ENCODE results near the gene ZNF491.
"Not testable (repeated sequence)": the region's sequence is repeated elsewhere in the genome, so short reads cannot be mapped to it uniquely, and the experiment has no call there.

The ZNF491 gene

DNA sequence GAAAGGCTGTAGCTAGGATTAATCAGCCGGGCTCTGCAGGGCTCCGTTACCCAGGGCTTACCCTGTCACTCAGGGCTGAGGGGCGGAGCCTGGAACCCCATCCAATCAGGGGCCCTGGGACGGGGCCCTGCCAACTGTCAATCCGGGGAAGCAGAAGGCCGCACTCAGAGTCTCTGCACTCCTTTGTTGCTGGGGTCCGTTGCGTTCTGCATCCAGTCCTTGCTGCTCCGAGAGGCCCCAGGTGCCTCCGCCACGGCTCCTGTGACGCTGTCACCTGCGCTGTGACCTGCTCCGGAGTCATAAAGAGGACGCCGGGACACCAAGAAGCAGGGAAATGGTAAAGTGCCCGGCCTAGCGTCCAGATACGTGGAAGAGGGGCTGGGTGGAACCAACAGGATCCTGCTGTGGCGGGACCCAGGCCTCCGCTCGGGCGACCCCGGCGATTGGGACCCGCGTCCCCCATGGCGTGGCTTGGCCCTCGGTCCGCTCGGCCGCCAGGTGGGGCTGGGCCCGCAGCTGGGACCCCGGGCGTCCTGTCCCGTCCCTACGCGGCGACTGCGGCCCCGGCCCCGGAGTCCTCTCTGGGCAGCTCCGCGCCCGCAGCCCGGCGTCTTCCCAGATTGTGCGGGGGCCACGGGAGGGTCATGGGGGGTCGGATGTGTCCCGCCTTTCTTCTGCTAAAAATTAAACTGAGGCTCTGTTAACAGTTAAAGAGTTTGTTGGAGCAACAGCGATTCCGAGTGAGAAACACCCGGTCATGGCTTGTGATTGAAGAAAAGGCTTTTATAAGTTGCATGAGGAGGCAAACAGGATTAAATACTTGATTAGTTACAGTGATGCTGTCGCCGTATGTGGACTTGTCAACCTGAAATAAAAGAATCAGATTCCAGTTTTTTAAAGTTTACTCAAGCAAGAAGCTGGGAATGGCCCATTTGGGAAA, at the start of gene ZNF491:
Gene ZNF491, plus strand, starts transcription at position 133 of the 940 bp plus-strand sequence. CDS start 7,431 bp downstream, outside the sequence.
- peak; percentile 55 to 71 for DNase-seq (ENCODE audit: low read depth in 2 of 2)

GRCh38 chr19:11749751-11750150, 48.6 kb upstream of the ZNF491 start:
- DNase-seq (ENCODE audit: low read depth in 2 of 2) = no peak

DNA sequence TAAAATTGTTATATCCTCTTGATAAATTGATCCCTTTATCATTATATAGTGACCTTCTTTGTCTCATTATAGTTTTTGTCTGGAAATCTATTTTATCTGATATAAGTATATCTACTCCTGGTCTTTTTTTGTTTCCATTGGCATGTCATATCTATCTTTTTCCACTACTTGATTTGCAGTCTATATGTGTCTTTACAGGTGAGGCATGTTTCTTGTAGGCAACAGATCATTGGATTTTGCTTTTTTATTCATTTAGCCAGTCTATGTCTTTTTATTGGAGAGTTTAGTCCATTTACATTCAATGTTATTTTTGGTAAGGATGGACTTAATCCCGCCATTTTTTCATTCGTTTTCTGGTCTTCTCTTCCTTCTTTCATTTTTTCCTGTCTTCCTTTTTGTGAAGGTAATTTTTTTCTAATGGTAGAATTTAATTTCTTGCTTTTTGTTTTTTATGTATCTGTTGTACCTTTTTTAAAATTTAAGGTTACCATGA, 46.0 kb upstream of the ZNF491 start:
- no peak for DNase-seq (ENCODE audit: low read depth in 2 of 2)

DNA sequence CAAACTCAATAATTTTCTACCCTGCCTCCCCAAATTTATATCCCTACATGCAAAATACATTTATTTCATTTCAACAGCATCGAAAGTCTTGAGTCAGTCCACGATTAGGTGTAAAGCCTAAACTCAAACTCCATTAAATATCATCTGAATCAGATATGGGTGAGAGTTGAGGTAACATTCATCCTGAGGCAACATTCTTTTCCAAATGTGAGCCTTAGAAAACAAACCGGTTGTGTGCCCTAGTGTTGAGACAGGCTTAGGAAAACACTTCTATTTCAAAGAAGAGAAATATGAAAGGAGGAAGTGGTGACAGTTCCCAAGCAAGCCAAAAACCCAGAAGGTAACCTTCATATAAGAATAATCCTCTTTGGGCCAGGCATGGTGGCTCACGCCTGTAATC, 43.7 kb upstream of the ZNF491 start:
- DNase-seq (ENCODE audit: low read depth in 2 of 2) = no peak

DNA sequence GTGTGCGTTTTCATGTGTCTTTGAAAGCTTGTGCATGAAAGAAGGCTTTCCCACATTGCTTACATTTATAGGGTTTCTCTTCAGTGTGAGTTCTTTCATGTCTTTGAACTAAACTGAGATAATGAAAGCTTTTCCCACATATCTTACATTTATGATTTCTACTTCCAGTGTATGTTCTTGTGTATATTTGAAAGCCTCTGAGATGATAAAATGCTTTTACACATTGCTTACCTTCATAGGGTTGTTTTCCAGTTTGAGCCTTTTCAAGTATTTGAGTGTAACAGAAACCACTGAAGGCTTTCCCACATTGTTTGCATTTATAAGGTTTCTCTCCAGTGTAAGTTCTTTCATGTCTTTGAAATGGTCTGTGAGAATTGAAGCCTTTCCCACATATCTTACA, 41.4 kb upstream of the ZNF491 start:
- DNase-seq (ENCODE audit: low read depth in 2 of 2) = no peak

GRCh38 chr19:11759805-11760204, 38.5 kb upstream of the ZNF491 start:
- no peak for DNase-seq (ENCODE audit: low read depth in 2 of 2)

- DNase-seq (ENCODE audit: low read depth in 2 of 2) = no peak
These were observed 35.2 kb upstream of the ZNF491 start for GRCh38 chr19:11763117-11763516.

GRCh38 chr19:11763611-11764010, 34.7 kb upstream of the ZNF491 start:
- DNase-seq (ENCODE audit: low read depth in 2 of 2) = no peak

DNA sequence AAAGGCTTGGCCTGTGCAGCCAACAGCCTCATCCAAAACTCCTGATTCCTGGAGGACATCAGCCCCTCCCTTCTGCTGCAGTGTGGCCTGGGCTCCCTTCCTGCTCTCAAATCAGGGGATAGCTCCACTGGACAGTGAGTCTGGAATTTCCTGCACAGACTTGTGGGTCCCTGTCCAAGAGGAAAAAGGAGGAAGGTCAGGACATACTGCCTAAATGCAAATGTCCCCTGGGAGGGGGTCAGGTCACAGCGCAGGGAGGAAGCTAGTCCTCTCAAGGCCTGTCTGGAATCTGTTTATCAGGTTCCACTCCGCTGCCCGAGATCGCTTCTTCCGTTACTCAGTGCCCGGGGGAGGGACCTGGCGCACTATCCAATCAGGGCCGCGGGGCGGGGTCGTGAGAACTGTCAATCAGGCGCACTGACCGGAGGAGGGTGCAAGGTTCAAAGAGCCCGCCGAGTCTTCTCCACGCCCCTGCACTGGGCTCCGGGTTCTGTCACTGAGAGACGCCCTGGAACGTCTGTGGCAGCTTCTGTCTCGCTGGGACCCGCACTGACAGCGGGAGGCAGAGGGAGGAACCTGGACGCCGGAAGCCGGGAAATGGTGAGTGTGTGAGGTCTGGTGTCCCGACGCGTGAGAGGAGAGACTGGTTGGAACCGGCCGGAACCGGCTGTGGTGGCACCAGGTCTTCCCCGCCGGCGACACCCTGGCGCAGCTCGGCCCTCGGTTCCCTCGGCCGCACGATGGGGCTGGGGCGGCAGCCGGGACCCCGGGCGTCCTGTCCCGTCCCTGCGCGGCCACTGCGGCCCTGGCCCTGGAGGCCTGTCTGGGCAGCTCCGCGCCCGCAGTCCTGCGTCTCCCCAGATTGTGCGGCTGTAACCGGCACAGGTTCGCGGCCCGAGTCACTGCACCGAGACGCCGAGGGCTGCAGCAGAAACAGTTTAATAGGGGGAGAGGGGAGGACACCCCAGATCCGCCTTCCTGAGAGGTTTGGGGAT, 31.4 kb upstream of the ZNF491 start, which contains the start of gene ZNF441:
Gene ZNF441, plus strand, starts transcription at position 404 of the 995 bp plus-strand sequence. Its CDS starts 194 bp downstream, at position 598.
- peak; percentile 76 to 93 for DNase-seq (ENCODE audit: low read depth in 2 of 2)

- peak in 1 of 2 donors; percentile 1 for DNase-seq (ENCODE audit: low read depth in 2 of 2)
These were observed 30.6 kb upstream of the ZNF491 start for GRCh38 chr19:11767633-11768133.

DNA sequence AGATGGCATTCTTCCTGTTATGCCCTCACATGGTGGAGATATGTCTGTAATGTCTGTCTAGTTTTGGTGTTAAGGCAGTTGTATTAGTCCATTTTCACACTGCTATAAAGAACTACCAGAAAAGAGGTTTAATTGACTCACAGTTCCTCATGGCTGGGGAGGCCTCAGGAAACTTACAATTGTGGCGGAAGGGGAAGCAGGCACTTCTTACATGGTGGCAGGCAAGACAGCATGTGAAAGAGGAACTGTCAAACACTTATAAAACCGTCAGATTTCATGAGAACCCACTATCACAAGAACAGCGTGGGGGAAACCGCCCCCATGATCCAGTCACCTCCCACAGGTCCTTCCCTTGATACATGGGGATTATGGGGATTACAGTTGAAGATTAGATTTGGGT, 28.3 kb upstream of the ZNF491 start:
- no peak for DNase-seq (ENCODE audit: low read depth in 2 of 2)

DNA sequence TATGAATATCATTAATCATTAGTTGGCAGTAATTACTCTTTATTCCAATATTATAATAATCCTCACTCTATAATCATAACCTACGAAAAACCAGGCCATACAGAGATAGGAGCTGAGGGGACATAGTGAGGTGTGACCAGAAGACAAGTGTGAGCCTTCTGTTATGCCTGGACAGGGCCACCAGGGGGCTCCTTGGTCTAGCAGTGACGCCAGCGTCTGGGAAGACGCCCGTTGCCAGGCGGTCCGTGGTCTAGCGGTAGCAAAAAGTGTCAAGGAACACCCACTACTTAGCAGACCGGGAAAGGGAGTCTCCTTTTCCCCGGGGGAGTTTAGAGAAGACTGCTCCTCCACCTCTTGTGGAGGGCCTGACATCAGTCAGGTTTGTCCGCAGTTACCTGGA, 26.8 kb upstream of the ZNF491 start:
- DNase-seq (ENCODE audit: low read depth in 2 of 2) = not testable (repeated sequence)

- DNase-seq (ENCODE audit: low read depth in 2 of 2) = not testable (repeated sequence)
These were observed 21.7 kb upstream of the ZNF491 start for GRCh38 chr19:11776669-11777068.

GRCh38 chr19:11780431-11781020, 17.8 kb upstream of the ZNF491 start:
- no peak for DNase-seq (ENCODE audit: low read depth in 2 of 2)

GRCh38 chr19:11781295-11782057, 16.8 kb upstream of the ZNF491 start:
- no peak for DNase-seq (ENCODE audit: low read depth in 2 of 2)

- DNase-seq (ENCODE audit: low read depth in 2 of 2) = no peak
These were observed 14.6 kb upstream of the ZNF491 start for GRCh38 chr19:11783767-11784166.

GRCh38 chr19:11784356-11784755, 14.0 kb upstream of the ZNF491 start:
- DNase-seq (ENCODE audit: low read depth in 2 of 2) = no peak

DNA sequence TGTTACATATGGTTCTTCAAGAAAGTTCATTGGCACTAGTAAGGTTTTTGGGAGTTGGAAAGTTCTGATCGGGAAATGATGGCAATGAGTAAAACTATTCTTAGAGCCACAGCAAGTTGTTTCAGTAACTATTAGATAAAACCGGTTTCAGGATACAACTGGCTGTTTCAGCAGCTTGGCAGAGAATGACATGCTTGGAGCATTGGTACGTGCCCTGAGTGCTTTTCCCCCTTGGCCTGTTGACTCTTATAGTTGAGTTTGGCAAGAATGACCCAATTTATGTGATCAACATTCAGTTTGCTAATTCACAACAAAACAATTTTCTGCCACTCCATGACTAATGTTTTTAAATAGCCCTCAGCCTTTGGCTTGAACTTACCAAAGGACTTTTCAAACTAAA, 10.8 kb upstream of the ZNF491 start:
- DNase-seq (ENCODE audit: low read depth in 2 of 2) = no peak

DNA sequence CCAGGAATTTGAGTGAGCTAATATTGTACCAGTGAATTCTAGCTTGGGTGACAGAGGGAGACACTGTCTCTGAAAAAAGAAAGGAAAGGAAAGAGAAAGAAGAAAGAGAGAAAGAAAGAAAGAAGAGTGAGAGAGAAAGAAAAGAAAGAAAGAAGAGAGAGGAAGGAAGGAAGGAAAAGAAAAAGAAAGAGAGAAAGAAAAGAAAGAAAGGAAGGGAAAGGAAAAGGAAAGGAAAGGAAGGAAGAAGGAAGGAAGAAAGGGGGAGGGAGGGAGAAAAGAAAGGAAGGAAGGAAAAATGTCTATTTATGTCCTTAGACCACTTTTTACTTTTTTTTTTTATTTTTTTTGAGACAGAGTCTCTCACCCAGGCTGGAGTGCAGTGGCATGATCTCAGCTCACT, 5.4 kb upstream of the ZNF491 start:
- DNase-seq (ENCODE audit: low read depth in 2 of 2) = no peak

DNA sequence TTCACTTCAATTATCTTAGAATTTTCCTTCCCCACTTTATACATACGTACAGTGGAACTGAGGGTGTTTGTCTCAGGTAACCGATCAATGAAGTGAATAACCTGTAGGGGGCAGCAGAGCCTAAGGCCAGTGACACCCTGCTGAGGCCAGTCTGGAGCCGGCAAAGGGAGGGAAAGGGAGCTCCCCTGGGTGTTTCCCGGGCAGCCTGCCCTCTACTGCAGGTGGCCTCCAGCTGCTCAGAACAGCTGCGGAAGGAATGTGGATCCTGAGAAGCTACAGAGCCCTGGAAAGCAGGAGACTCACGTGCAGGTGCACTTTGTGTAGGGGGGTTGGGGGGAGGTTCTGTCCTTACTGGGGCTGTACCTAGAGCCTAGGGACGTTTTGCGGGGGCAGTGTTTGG, 832 bp upstream of the ZNF491 start:
- DNase-seq (ENCODE audit: low read depth in 2 of 2) = peak; percentile 49 to 57

All from stimulated activated CD4-positive, alpha-beta T cell treated with anti-CD3 and anti-CD28 coated beads, Interleukin-1b, Interleukin-23, amount 100 ng/mL, for 1 hour (primary cell).